ENCODE measurements around the gene LCK.
"Not testable (repeated sequence)": the region's sequence is repeated elsewhere in the genome, so short reads cannot be mapped to it uniquely, and the experiment has no call there.

The LCK gene

DNA sequence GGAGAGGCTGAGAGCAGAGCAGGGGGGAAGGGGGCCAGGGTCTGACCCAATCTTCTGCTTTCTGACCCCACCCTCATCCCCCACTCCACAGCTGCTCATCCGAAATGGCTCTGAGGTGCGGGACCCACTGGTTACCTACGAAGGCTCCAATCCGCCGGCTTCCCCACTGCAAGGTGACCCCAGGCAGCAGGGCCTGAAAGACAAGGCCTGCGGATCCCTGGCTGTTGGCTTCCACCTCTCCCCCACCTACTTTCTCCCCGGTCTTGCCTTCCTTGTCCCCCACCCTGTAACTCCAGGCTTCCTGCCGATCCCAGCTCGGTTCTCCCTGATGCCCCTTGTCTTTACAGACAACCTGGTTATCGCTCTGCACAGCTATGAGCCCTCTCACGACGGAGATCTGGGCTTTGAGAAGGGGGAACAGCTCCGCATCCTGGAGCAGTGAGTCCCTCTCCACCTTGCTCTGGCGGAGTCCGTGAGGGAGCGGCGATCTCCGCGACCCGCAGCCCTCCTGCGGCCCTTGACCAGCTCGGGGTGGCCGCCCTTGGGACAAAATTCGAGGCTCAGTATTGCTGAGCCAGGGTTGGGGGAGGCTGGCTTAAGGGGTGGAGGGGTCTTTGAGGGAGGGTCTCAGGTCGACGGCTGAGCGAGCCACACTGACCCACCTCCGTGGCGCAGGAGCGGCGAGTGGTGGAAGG is 23.7 kb downstream of the LCK start:
- DNase-seq (ENCODE audit: low spot score) = no peak

DNA sequence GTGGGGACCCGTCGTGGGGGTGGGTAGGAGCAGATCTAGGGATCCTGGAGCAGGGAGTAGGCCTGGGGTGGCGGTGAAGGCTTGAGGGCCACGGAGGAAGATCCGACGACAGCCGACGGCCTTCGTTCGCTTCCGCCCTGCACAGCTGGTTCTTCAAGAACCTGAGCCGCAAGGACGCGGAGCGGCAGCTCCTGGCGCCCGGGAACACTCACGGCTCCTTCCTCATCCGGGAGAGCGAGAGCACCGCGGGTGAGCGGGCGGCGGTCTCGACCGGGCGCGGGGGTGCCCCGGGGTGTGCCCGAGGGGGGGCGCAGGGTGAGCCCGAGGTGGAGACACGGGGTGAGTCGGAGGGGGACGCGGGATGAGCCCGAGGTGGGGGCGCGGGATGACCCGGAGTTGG is 24.4 kb downstream of the LCK start:
- no peak for DNase-seq (ENCODE audit: low spot score)

DNA sequence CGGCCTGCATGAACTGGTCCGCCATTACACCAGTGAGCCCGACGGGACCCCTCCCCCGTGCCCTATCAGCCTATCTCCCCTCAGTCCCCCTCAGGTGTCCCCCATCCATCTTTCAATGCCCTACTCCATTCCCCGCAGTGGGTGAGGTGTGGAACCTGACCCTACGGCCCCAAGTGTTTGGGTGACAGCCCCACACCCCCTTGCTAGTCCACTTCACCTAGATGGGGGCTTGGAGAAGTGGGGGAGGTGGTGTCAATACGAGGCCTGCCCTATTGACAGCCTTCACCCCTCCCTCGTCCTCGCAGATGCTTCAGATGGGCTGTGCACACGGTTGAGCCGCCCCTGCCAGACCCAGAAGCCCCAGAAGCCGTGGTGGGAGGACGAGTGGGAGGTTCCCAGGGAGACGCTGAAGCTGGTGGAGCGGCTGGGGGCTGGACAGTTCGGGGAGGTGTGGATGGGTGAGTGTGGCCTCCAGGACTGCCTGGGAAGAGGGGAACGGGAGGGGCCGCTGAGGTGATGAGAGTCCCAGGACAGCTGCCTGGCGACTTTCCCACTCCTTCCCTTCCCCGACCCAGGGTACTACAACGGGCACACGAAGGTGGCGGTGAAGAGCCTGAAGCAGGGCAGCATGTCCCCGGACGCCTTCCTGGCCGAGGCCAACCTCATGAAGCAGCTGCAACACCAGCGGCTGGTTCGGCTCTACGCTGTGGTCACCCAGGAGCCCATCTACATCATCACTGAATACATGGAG is 25.1 kb downstream of the LCK start:
- DNase-seq (ENCODE audit: low spot score) = no peak

DNA sequence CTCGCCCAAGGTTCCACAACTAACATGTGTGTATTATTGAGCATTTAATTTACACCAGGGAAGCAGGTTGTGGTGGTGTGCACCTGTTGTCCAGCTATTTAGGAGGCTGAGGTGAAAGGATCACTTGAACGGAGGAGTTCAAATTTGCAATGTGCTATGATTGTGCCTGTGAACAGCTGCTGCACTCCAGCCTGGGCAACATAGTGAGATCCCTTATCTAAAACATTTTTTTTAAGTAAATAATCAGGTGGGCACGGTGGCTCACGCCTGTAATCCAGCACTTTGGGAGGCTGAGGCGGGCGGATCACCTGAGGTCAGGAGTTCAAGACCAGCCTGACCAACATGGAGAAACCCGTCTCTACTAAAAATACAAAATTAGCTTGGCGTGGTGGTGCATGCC is 33.7 kb downstream of the LCK start:
- DNase-seq (ENCODE audit: low spot score) = not testable (repeated sequence)

DNA sequence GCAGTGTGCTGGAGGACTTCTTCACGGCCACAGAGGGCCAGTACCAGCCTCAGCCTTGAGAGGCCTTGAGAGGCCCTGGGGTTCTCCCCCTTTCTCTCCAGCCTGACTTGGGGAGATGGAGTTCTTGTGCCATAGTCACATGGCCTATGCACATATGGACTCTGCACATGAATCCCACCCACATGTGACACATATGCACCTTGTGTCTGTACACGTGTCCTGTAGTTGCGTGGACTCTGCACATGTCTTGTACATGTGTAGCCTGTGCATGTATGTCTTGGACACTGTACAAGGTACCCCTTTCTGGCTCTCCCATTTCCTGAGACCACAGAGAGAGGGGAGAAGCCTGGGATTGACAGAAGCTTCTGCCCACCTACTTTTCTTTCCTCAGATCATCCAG is 34.6 kb downstream of the LCK start:
- no peak for DNase-seq (ENCODE audit: low spot score)

DNA sequence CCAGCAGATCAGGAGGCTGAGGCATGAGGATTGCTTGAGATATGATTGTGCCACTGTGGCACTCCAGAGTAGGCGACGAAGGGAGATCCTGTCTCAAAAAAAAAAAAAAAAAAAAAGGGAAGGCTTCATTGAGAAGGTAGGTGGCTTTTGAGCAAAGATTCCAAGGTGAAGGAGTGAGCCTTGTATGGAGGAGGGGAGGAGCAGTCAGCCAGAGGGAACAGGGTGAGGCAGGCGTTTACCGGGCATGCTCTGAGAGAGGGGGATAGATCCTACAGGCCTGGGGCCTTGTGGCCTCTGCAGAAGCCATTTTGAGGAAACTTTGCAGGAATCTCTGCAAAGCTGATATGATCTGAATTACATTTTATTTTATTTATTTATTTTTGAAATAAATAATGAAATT is 35.7 kb downstream of the LCK start:
- no peak for DNase-seq (ENCODE audit: low spot score)

DNA sequence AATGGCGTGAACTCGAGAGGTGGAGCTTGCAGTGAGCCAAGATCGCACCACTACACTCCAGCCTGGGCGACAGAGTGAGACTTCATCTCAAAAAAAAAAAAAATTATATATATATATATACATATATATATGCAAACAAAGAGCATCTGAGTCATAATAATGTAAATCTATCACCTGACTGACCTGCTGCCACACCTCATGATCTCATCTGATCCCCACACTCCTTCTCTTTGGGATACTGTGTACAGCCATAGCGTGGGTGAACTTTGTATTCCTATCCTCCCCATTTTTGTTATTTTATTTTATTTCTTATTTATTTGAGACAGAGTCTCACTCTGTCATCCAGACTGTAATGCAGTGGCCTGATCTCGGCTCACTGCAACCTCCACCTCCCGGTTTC is 38.2 kb downstream of the LCK start:
- DNase-seq (ENCODE audit: low spot score) = no peak

DNA sequence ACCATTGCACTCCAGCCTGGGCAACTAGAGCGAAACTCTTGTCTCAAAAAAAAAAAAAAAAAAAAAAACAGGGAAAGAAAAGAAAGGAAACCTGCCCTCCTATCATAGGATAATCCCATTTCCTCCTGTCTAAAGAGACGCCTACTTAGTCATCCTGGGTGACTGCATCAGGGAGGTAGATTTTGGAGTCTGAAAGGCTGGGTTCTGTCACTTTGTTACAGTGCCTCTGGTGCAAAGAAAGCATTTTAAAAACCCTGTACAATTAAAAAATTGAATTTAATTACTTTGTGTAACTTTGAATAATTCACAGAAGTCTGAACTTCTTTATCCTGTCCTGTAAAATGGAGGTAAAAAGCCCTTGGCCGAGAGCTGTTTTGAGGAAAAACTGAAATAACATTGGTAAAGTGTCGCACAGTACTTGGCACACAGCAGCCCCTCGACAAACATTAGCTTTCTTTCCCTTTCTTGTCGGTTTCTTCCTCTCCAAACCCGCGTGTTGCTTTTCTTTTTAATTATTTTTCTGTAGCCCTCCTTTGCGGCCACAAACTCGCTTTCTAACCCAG is 40.2 kb downstream of the LCK start:
- DNase-seq (ENCODE audit: low spot score) = peak; percentile 67

DNA sequence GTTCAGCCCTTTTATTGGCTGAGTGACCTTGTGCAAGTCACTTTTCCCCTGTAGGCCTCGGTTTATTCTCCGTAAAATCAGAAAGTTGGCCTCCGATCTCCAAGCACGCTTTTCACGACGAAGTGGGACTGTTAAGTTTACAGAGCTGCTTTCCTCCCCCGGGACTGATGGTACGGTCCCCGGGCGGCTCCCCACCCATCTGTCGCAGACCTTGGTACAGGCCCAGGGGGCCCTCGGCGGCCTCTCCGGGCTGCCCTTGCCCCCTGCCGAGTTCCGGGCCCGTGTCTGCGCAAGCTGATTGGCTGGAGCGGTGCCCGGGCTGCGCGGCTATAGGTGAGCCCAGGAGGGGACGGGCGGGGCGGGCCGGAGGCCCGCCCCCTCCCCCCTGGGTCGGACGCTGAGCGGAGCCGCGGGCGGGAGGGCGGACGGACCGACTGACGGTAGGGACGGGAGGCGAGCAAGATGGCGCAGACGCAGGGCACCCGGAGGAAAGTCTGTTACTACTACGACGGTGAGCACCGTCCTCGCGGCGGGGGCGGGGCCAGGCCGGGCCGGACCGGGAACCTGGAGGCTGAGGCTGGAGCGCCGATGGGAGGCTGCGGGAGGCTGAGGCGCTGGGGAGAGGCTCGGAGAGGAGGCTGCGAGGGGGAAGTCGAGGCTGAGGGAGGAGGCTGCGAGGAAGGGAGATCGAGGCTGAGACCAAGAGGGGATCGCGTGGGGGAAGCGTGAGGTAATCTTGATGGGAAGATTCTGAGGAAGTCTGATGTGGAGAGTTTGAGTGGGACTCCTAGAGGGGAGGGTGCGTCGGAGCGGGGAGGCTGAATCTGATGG is 40.9 kb downstream of the LCK start, which contains the start of gene HDAC1:
Gene HDAC1, plus strand, starts transcription at position 376 of the 831 bp plus-strand sequence. Its CDS starts 87 bp downstream, at position 463.
- peak; percentile 98 for DNase-seq (ENCODE audit: low spot score)

DNA sequence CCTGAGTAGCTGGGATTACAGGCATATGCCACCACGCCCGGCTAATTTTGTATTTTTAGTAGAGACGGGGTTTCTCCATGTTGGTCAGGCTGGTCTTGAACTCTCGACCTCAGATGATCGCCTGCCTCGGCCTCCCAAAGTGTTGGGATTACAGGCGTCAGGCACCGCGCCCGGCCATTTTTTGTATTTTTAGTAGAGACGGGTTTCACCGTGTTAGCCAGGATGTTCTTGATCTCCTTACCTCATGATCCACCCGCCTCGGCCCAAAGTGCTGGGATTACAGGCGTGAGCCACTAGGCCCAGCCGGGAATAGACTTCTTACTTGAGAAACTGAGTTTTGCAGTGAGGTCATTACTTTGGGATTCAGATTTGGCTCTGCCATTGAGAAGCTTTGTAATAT is 47.1 kb downstream of the LCK start:
- DNase-seq (ENCODE audit: low spot score) = not testable (repeated sequence)

DNA sequence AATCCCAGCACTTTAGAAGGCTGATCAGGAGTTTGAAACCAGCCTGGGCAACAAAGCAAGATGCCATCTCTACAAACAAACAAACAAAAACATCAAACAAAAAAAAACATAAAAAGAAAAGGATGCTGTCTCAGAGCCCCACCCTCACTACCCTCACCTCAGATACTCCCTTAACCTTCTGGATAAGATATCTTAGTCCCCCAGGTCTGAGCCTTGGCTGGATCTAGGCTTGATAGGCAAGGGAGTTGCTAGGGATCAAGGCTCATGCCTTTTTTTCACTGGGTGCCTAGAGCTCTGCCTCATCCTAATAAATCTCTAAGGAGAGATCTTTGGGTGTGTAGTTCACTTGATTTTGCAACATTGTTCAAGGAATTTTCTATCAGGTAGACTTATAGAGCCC is 48.3 kb downstream of the LCK start:
- DNase-seq (ENCODE audit: low spot score) = no peak

DNA sequence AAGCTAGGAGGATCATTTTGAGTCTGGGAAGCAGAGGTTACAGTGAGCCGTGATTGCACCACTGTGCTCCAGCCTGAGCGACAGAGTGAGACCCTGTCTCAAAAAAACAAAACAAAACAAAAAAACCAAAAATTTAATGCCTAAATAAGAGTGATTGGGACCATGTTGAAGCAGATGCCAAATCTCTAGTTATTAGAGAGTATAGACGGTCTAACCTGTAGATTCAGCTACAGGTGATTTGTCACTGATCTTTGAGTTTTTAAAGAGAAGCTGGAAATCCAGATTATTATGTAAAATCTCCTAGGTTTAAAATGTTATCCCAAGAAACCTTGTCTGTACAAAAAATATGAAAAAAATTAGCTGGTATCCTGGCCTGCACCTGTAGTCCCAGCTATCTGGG is 52.3 kb downstream of the LCK start:
- DNase-seq (ENCODE audit: low spot score) = no peak

DNA sequence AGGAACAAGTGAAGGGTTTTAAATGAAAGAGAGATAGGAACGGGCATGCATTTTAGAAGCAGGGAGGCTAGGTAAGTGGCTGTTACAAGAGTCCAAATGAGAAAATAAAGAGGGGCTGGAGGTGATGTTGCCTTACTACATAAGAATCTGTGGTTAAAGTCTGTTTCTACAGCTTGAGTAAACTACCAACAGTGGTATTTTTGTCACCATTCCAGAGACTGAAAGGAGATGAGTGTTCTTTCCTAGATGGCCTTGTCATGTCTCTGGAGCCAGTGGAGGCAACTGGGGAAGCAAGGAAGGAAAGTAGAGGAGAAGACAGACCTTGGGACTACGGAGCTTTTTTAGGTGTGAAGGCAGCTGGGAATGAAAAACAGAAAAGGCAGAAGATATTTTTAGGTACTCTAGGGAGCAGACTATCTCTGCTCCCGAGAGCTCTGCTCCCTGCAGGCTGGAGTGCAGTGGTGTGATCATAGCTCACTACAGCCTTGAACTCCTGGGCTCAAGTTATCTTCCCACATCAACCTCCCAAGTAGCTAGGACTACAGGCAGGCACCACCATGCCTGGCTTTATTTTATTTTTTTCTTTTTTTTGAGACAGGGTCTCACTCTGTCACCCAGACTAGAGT is 53.0 kb downstream of the LCK start:
- peak; percentile 50 for DNase-seq (ENCODE audit: low spot score)

DNA sequence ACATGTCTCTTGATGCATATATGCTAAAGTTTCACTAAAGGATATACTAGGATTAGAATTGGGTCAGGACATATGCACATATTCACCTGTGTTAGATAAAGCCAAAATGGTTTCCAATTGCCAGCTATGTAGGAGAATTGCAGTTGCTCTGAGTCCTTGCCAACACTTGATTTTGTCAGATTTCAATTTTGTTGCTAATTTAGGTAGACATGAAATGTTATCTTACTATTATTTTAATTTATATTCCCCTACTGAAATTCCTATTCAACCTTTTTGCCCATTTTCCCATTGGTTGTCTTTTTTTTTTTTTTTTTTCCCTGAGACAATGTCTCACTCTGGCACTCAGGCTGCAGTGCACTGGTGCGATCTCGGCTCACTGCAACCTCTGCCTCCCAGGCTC is 54.2 kb downstream of the LCK start:
- DNase-seq (ENCODE audit: low spot score) = no peak

DNA sequence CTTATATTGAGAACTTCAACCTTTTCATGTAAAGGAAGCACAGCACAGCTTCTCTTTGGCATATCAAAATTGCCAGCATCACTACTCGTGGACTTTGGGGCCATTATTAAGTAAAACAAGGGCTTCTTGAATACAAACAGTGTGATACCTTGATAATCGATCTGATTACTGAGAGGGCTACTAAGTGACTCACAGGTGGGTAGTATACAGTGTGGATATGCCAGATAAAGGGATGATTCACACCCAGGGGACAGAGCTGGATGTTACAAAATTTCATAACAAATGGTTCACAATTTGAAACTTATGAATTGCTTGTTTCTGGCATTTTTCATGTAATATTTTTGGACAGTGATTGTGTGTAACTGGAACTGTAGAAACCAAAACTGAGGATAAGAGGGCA is 56.3 kb downstream of the LCK start:
- no peak for DNase-seq (ENCODE audit: low spot score)

DNA sequence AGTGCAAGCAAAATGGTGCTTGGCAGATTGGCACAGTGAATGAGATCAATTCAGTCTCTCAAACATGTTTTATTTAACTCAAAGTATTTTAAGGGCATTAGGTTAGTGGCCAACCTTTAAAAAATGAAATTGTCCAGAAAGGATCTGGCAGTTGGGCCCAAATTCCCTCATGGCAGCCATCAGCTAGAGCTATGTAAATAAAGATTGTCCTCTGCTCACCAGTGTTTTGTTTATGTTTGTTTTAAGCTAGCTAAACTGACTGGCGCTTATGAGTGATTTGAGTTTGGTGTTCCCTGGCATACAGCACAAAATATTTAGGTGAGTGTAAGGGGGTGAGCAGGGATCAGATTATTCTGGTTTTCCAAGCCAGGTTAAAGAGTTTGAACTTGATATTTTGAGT is 58.9 kb downstream of the LCK start:
- no peak for DNase-seq (ENCODE audit: low spot score)

DNA sequence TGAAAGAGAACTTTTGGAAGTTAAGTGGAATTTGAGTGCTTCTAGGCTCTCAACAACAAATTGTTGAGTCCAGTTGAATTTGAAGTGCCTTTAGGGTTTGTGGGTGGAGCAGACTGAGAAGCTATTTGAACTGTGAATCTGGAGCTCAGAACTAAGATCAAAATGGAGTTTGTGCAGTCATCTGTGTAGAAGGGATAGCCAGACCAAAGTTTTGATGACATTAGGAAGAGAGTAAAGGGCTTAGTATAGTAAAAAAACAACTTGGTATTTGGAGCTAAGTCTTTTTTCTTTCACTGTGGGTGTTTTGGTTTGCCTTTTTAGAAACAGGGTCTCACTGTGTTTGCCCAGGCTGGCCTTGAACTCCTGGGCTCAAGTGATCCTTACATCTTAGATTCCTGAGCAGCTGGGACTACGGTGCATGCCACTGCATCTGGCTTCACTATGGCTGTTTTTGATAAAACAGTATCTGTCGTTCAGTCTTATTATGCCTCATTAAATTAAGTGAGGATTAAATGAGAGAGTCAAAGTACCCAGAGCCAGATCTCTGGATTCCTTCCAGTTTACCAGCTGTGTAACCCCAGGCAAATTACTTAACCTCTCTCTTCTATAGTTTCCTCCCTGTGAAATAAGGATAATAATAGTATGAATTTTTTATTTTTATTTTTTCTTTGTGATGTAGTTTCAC is 60.8 kb downstream of the LCK start:
- no peak for DNase-seq (ENCODE audit: low spot score)

DNA sequence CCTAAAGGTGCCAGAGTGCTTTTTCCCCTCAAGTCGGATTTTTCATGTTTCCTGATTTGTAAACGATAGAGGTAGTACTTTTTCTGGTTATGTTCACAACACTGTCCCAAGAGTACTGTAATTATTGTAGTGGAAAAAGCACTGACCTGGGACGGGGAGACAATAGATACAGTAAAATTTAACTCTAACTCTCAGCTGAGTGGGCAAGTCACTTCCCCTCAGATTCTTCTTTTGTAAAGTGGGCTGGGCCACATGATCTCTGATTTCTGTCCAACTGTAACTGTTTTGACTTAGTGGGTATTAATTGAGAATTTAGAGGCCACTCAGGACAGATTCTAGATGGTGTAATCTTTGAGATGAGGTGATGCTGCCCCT is 65.8 kb downstream of the LCK start:
- DNase-seq (ENCODE audit: low spot score) = no peak

DNA sequence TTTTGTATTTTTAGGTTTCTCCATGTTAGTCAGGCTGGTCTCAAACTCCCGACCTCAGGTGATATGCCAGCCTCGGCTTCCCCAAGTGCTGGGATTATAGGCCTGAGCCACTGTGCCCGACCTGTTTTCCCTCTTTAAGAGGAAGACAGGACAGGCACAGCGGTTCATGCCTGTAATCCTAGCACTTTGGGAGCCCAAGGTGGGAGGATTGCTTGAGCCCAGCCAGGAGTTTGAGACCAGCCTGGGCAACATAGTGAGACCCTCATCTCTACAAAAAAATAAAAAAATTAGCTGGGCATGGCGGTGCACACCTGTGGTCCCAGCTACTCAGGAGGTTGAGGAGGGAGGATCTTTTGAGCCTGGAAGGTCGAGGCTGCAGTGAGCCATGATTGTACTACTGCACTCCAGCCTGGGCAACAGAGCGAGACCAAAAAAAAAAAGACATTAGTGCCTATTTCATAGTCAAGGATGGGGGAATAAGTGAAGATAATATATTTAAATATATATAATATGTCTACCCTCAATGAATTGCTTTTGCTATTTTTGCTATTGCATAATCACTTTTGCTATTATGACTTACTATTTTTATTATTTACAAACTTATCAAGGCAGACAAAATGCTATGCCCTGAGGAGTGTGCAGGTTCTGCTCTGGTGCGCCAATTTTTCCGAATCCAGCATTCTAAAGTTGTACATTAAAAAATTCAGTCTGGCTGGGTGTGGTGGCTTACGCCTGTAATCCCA is 67.2 kb downstream of the LCK start:
- DNase-seq (ENCODE audit: low spot score) = no peak

DNA sequence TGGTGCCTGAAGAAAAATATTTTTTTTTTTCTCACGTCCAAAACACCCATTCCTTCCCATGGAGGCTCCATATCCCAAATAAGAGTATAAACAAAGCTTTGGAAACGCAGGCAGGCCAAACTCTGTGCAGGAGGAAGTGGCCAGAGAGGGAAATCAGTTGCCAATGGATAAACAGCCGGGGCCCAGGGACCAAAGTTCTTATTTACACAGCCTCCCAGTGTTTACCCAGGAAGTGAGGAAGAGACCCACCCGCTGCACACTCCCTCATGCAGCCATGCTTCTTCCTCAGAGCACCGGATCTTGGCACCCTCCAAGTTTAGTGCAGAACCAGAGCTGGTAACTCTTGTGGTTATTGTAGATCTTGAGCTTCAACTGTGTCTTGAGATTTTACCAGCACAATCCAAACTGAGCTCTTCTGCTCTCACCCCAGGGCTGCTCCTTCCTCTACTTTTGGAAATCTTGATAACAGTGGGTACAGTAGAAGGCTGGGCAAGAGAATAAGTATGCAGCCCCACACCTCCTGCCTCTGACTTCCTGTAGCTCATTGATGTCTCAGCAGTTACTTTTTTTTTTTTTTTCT is 70.7 kb downstream of the LCK start:
- no peak for DNase-seq (ENCODE audit: low spot score)
